Central memory CD8-positive, alpha-beta T cell (primary cell): ENCODE measurements around the gene MELK.

ENCODE experiments used
- ATAC-seq: fragments of 150-1000 bp; cut with Tn5 transposase; replicated peaks from 2 replicates; pipeline ENCODE4 v1.10.0; 2022; ENCODE audit warnings: mild to moderate bottlenecking, moderate FRiP score, moderate number of reproducible peaks; ENCODE audit not compliant: poor library complexity, severe bottlenecking; ENCODE audit errors: extremely low read depth
- DNase-seq, 2 donors: peaks; one replicate each; pipeline ENCODE4 v3.0.0; 2021; ENCODE audit warnings: low spot score in 2 of 2
- H3K27ac Mint-ChIP-seq: one replicate; pipeline ENCODE4 v1.8.0; 2022; ENCODE audit warnings: low read depth, mild to moderate bottlenecking, moderate library complexity, mixed read lengths
- H3K27me3 Mint-ChIP-seq: one replicate; pipeline ENCODE4 v1.8.0; 2022; ENCODE audit warnings: mixed read lengths
- H3K36me3 Mint-ChIP-seq: one replicate; pipeline ENCODE4 v1.8.0; 2022; ENCODE audit warnings: mild to moderate bottlenecking, moderate library complexity, mixed read lengths; ENCODE audit not compliant: insufficient read depth
- H3K4me1 Mint-ChIP-seq: one replicate; pipeline ENCODE4 v1.8.0; 2022; ENCODE audit warnings: mixed read lengths
- H3K4me3 Mint-ChIP-seq: one replicate; pipeline ENCODE4 v1.8.0; 2022; ENCODE audit warnings: mild to moderate bottlenecking, moderate library complexity, mixed read lengths
- H3K9me3 Mint-ChIP-seq: one replicate; pipeline ENCODE4 v1.8.0; 2022; ENCODE audit warnings: mixed read lengths

Gene MELK

DNA sequence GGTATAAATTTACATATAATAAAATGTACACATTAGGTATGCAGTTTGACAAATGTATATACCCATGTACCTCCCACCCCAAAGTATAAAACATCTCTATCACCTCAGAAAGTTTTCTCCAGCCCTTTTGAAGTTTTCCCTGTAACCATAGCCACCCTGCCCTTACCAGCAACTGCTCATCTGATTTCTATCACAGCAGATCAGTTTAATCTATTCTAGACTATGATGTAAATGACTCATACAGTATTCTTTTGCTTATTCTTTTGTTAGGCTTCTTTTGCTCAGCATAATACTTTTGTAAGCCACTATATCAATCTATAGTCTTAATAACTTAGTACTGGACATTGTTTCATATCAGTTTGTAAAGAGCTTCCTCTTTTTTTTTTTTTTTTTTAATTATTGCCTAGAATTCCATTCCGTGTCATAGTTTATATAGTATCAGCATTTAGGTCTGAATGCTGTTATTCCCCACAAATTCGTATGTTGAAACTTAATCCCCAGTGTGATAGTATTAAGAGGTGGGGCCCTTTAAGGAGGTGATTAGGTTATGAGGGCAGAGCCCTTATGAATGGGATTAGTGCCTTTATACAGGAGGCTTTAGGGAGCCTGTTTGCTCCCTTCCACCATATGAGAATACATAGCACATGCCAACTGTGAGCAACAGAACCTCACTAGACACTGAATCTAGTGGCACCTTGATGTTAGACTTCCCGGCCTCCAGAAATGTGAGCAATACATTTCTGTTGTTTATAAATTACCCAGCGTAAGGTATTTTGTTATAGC lies 20.3 kb downstream of the MELK start:
- peaks cover 11% of the 10 kb centered on the region for H3K36me3 Mint-ChIP-seq
- no peak for ATAC-seq
- H3K27ac Mint-ChIP-seq = no peak overlapping the region
- no peak overlapping the region for H3K4me3 Mint-ChIP-seq
- H3K4me1 Mint-ChIP-seq = no peaks in the 10 kb centered on the region
- no peaks in the 10 kb centered on the region for H3K27me3 Mint-ChIP-seq
- H3K9me3 Mint-ChIP-seq = no peaks in the 10 kb centered on the region
- no peak for DNase-seq

DNA sequence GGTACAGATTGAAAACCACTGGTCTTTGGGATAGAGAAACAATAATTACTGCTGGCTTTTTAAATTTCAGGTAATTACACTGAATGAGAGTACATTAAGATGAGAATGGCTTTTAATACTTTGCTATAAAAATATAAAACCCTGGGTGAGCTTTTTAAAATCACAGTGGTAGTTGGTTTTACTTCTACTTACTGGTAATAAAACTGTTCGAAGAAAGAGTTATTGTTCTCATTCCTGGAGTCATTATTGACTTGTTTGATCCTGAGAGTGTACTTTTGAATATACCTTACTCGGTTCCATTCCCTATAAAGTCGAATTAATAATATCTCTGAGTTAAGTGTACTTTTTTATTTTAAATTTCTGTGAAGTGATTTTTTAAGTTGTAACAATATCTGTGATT lies 21.5 kb downstream of the MELK start:
- Mint-ChIP-seq H3K27me3 (no peaks in the 10 kb centered on the region), H3K27ac (no peak overlapping the region), H3K36me3 (peaks cover 11% of the 10 kb centered on the region), H3K4me1 (no peaks in the 10 kb centered on the region), H3K4me3 (no peak overlapping the region), H3K9me3 (no peaks in the 10 kb centered on the region)
- DNase-seq (no peak), ATAC-seq (no peak)

DNA sequence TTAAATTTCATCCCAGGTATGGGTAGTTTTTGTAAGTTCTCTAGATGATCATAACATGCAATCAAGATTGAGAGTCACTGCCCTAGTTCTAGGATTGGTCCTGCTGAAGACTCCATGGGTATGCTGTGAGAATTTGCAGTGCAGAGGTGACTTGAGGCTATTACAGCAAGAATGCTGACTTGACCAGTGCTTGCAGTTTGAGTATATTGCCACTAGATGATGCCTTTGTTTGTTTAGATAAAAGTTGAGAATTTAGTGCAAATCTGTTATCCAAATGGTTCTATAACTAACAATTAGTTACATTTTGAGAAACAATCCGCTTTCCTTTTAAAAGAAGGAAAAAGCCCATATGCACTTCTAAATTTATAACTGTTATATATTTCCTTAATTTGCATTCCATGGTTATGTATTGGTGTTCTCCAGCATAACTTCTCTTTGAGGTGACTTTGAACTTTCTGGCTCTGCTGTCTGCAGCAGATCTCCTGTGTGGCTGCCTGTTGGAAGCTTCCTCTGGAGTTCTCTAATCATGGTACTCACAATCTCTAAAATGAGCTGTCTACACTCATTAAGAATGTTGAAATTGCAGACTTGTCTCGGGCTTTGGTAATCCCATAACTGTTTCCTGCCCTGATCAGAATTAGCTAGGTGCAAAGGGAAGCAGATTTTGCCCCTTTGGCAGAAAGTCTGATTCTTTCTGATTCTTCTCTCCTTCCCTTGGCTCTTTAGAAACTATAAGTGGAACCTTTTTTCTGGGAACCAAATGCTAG lies 24.9 kb downstream of the MELK start:
- no peak for DNase-seq
- H3K4me3 Mint-ChIP-seq = no peak overlapping the region
- H3K27me3 Mint-ChIP-seq = no peaks in the 10 kb centered on the region
- ATAC-seq = no peak
- H3K27ac Mint-ChIP-seq = no peak overlapping the region
- peaks cover 6% of the 10 kb centered on the region for H3K36me3 Mint-ChIP-seq
- H3K4me1 Mint-ChIP-seq = peaks cover under 1% of the 10 kb centered on the region
- no peaks in the 10 kb centered on the region for H3K9me3 Mint-ChIP-seq

DNA sequence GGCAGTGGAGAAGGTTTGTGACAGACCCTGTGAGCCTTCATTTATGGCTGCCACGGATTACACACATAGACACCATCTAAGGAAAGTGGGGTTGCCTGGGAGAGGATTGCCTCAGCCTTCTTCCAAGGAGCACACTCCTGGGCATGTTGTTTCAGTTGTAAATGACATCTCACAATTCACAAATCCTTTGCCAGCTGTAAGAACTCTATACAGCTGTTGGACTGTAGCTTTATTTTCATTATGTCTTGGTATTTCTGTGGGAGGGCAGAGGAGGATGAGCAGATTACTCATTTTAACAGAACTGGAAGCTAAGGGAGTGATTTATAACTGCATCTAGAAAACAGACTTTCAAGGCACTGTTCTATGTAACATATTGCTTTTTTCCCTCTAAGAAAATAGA lies 25.6 kb downstream of the MELK start:
- H3K4me3 Mint-ChIP-seq = no peak overlapping the region

GRCh38 chr9:36603006-36603405 lies 30.3 kb downstream of the MELK start:
- ATAC-seq (no peak), DNase-seq (no peak)
- peaks cover 6% of the 10 kb centered on the region for H3K36me3 Mint-ChIP-seq
- no peaks in the 10 kb centered on the region for H3K27me3 Mint-ChIP-seq
- H3K4me3 Mint-ChIP-seq = peak overlapping the region; percentile 69
- H3K27ac Mint-ChIP-seq = peak overlapping the region; percentile 82
- H3K4me1 Mint-ChIP-seq = peaks cover 7% of the 10 kb centered on the region
- H3K9me3 Mint-ChIP-seq = no peaks in the 10 kb centered on the region

More for the DNA sequence above, 25.6 kb downstream of the MELK start:
- H3K4me1 Mint-ChIP-seq = peaks cover 7% of the 10 kb centered on the region
- ATAC-seq (no peak), DNase-seq (no peak)
- H3K27me3 Mint-ChIP-seq = no peaks in the 10 kb centered on the region
- no peak overlapping the region for H3K27ac Mint-ChIP-seq
- peaks cover 6% of the 10 kb centered on the region for H3K36me3 Mint-ChIP-seq
- H3K9me3 Mint-ChIP-seq = no peaks in the 10 kb centered on the region

DNA sequence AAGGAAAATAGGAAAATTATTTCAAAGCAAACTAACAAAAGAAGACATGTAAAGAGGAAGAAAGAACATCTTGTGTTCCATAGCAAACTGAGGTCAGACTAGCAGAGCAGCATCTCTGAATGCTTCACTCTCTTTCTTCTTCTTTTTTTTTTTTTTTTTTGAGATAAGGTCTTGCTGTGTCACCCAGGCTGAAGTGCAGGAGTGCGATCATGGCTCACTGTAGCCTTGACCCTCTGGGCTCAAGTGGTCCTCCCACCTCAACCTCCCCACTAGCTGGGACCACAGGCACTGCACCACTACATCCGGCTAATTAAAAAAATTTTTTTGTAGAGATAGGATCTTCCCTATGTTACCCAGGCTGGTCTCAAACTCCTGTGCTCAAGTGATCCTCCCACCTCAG lies 36.6 kb downstream of the MELK start:
- no peak overlapping the region for H3K27ac Mint-ChIP-seq
- H3K4me1 Mint-ChIP-seq = no peaks in the 10 kb centered on the region
- no peaks in the 10 kb centered on the region for H3K27me3 Mint-ChIP-seq
- DNase-seq (no peak), ATAC-seq (no peak)
- no peaks in the 10 kb centered on the region for H3K9me3 Mint-ChIP-seq
- no peak overlapping the region for H3K4me3 Mint-ChIP-seq
- peaks cover 6% of the 10 kb centered on the region for H3K36me3 Mint-ChIP-seq

- H3K9me3 Mint-ChIP-seq = no peaks in the 10 kb centered on the region
- H3K4me1 Mint-ChIP-seq = no peaks in the 10 kb centered on the region
Measured at GRCh38 chr9:36622121-36622520, 49.4 kb downstream of the MELK start.

DNA sequence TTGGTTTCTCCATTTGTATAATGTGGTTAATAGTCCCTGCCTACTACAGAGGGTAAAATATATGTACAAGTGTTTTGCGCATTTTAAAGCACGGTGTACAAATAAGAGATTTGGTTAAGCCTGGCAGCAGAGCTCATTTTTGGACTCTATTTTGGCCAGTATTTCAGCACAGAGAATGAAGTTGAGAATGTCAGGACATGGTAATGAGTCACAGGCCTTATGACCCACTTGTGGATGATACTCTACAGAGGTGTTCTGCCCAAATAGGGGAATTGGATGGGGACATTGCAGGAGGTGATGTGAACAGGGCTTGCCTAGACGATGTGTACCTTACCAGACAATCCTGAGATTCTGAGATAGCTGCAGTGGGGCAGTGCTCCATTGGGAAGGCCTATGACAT lies 50.6 kb downstream of the MELK start:
- no peaks in the 10 kb centered on the region for H3K36me3 Mint-ChIP-seq
- DNase-seq = no peak

More at GRCh38 chr9:36622121-36622520, 49.4 kb downstream of the MELK start:
- ATAC-seq (no peak), DNase-seq (no peak)
- Mint-ChIP-seq H3K4me3 (no peak overlapping the region), H3K27ac (no peak overlapping the region), H3K36me3 (no peaks in the 10 kb centered on the region), H3K27me3 (no peaks in the 10 kb centered on the region)

DNA sequence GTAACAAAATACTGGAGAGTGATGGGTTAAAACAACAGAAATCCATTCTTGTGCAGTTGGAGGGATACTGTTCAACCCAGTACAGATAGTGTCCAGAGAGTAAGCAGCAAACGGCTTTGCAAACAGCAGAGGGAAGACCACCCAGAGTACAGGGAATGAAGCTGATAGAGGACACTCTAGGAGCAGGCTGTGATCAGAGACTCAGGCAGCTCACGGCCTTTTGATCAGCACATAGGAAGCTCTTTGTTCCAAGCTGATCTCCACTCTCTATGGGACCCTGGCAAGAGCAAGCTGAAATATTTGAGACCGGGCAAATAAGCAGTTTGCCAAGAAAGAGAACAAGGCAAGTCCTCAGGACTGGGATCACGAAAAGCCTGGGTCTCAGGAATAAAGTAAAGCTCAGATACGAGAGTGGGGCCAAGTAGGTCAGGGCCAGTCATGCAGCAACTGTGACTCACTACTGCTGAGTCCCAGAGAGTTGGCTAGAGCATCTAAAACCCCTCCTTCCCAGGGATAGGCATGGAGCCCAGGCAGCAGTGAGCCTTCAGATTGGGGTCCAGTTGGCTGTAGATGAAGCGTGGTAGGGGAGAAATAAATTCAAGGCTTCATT lies 52.4 kb downstream of the MELK start:
- no peak overlapping the region for H3K4me3 Mint-ChIP-seq
- H3K9me3 Mint-ChIP-seq = no peaks in the 10 kb centered on the region
- H3K36me3 Mint-ChIP-seq = no peaks in the 10 kb centered on the region
- no peaks in the 10 kb centered on the region for H3K4me1 Mint-ChIP-seq
- H3K27ac Mint-ChIP-seq = no peak overlapping the region
- DNase-seq = no peak
- no peak for ATAC-seq
- no peaks in the 10 kb centered on the region for H3K27me3 Mint-ChIP-seq

More for the DNA sequence above, 50.6 kb downstream of the MELK start:
- H3K27ac Mint-ChIP-seq = no peak overlapping the region
- H3K27me3 Mint-ChIP-seq = no peaks in the 10 kb centered on the region
- no peak overlapping the region for H3K4me3 Mint-ChIP-seq
- no peak for ATAC-seq
- no peaks in the 10 kb centered on the region for H3K4me1 Mint-ChIP-seq
- no peaks in the 10 kb centered on the region for H3K9me3 Mint-ChIP-seq

- no peak for ATAC-seq
- no peak overlapping the region for H3K27ac Mint-ChIP-seq
- no peak for DNase-seq
- H3K27me3 Mint-ChIP-seq = no peaks in the 10 kb centered on the region
- no peaks in the 10 kb centered on the region for H3K9me3 Mint-ChIP-seq
- no peaks in the 10 kb centered on the region for H3K4me1 Mint-ChIP-seq
- no peaks in the 10 kb centered on the region for H3K36me3 Mint-ChIP-seq
- H3K4me3 Mint-ChIP-seq = no peak overlapping the region
Measured at GRCh38 chr9:36632892-36633291, 60.2 kb downstream of the MELK start.

DNA sequence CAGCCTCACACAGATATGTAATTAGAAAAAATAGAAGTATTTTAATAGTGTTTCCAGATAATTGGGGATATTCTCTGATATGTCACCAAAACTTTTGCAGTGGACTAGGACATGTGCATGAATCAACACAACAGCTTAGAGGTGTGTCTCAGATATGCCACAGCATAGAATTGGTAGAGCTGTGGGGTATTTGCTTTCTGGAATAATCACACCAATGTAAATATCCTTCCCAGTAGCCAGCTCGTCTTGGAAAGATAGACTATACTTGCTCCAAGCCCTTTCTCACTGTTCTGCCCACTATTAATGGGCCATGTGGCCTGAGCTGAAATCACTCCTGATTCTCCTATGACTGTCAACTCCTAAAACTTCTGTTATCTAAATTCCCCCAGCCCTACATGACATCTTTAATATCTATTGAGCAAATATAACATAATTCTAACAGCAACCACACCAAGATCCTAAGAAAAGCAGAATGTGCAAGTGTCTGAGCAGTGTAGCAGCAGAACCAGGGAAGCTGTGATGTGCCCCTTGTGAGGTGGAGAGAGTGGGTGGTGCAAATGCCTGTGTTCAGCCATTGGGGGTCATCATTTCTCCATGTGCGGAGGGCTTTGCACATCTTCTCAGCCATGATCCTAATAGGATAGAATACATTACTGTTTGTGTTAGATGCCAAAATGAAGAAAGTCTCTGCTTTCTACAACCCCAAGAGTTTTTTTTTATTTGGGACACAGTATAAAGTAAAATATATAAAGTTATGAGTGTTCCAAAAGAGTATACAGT lies 65.0 kb downstream of the MELK start:
- ATAC-seq (no peak), DNase-seq (no peak)
- no peak overlapping the region for H3K27ac Mint-ChIP-seq
- H3K27me3 Mint-ChIP-seq = no peaks in the 10 kb centered on the region
- H3K4me3 Mint-ChIP-seq = no peak overlapping the region
- H3K4me1 Mint-ChIP-seq = no peaks in the 10 kb centered on the region
- no peaks in the 10 kb centered on the region for H3K36me3 Mint-ChIP-seq
- no peaks in the 10 kb centered on the region for H3K9me3 Mint-ChIP-seq

GRCh38 chr9:36640771-36641381 lies 68.2 kb downstream of the MELK start:
- no peak for ATAC-seq
- no peaks in the 10 kb centered on the region for H3K27me3 Mint-ChIP-seq
- no peaks in the 10 kb centered on the region for H3K4me1 Mint-ChIP-seq
- peaks cover 2% of the 10 kb centered on the region for H3K36me3 Mint-ChIP-seq
- no peak overlapping the region for H3K4me3 Mint-ChIP-seq
- H3K27ac Mint-ChIP-seq = no peak overlapping the region
- H3K9me3 Mint-ChIP-seq = no peaks in the 10 kb centered on the region
- DNase-seq = no peak
